Fibroblast of lung (primary cell): ENCODE data around the gene RANBP9. TPM values are rescaled to one million over a fixed set of nuclear protein-coding genes. Genes with fewer than 3 reads are reported as not detected.

Experiments used
- DNase-seq, 2 donors: peaks; one replicate each; pipeline versions ENCODE4 v3.0.0 to v3.0.0-alpha.2; 2010; ENCODE audit warnings: low read depth in 2 of 2
- H2AFZ ChIP-seq: 2 replicates; pipeline ENCODE4 v1.5.1; 2012; ENCODE audit warnings: low read length, control low read depth, inconsistent platforms
- H3K27ac ChIP-seq: 2 replicates; pipeline ENCODE4 v1.5.1; 2011; ENCODE audit warnings: low read length, control low read depth; ENCODE audit not compliant: insufficient read depth
- H3K27me3 ChIP-seq: 2 replicates; pipeline ENCODE4 v1.5.1; 2011; ENCODE audit warnings: mild to moderate bottlenecking, low read length; ENCODE audit not compliant: control insufficient read depth, insufficient read depth
- H3K36me3 ChIP-seq: 2 replicates; pipeline ENCODE4 v1.5.1; 2011; ENCODE audit warnings: low read length; ENCODE audit not compliant: control insufficient read depth, insufficient read depth
- H3K4me1 ChIP-seq: 2 replicates; pipeline ENCODE4 v1.5.1; 2011; ENCODE audit warnings: low read length; ENCODE audit not compliant: control insufficient read depth, insufficient read depth; ENCODE audit errors: extremely low read depth
- H3K4me2 ChIP-seq: 2 replicates; pipeline ENCODE4 v1.5.1; 2011; ENCODE audit warnings: low read length, control low read depth; ENCODE audit not compliant: insufficient read depth; ENCODE audit errors: extremely low read depth
- H3K4me3 ChIP-seq, 4 experiments: fragments of 200-600 bp in 1 of 4; sonication (generic) in 1 of 4; replicated peaks in 1 of 4; 2 replicates each; pipeline ENCODE4 v1.5.1; 2011 to 2016; ENCODE audit warnings: low read length in 4 of 4, low read depth in 3 of 4, mild to moderate bottlenecking in 3 of 4, control low read depth in 2 of 4, inconsistent platforms in 1 of 4, mixed read lengths in 1 of 4; ENCODE audit not compliant: insufficient read depth in 1 of 4; ENCODE audit errors: control extremely low read depth in 1 of 4
- H3K79me2 ChIP-seq: 2 replicates; pipeline ENCODE4 v1.5.1; 2012; ENCODE audit warnings: mild to moderate bottlenecking, low read length, inconsistent platforms; ENCODE audit not compliant: control insufficient read depth, insufficient read depth
- H3K9ac ChIP-seq: 2 replicates; pipeline ENCODE4 v1.5.1; 2011; ENCODE audit warnings: mild to moderate bottlenecking, low read length, control low read depth; ENCODE audit not compliant: insufficient read depth
- H3K9me3 ChIP-seq: 2 replicates; pipeline ENCODE4 v1.5.1; 2012; ENCODE audit warnings: low read depth, low read length; ENCODE audit not compliant: control insufficient read depth, insufficient read depth
- H4K20me1 ChIP-seq: 2 replicates; pipeline ENCODE4 v1.5.1; 2011; ENCODE audit warnings: low read length; ENCODE audit not compliant: control insufficient read depth, insufficient read depth; ENCODE audit errors: extremely low read depth
- CTCF ChIP-seq, 2 donors: IDR thresholded peaks in 1 of 2; conservative IDR thresholded peaks in 1 of 2; 1 replicate in 1 of 2; 2 replicates in 1 of 2; pipeline ENCODE4 v1.5.1; 2011 to 2012; ENCODE audit warnings: low read length in 2 of 2, control low read depth in 1 of 2, inconsistent platforms in 1 of 2, low read depth in 1 of 2, mild to moderate bottlenecking in 1 of 2
- EZH2 ChIP-seq: IDR thresholded peaks from 2 replicates; pipeline ENCODE4 v1.5.1; 2012; ENCODE audit warnings: low read length, control low read depth, mild to moderate bottlenecking; ENCODE audit errors: missing control alignments
- polyA plus RNA-seq, 2 donors: library from polyadenylated mRNA; depleted of rRNA in 1 of 2; stranded (reverse) in 1 of 2; unstranded in 1 of 2; fragments of >200 nt; gene quantifications; 2 replicates each; pipeline ENCODE4 v1.2.1, GENCODE V29; 2011 to 2012; ENCODE audit warnings: missing spikeins in 1 of 2
- total RNA-seq: library from RNA; depleted of rRNA; stranded (reverse); fragments of >200 nt; gene quantifications from 2 replicates; pipeline ENCODE4 v1.2.1, GENCODE V29; 2014

The RANBP9 gene
- total and polyA plus RNA-seq, 2 donors (not counting 1 experiment from before 2014, with no cell fraction given), result 46.7 to 48.7 TPM

DNA sequence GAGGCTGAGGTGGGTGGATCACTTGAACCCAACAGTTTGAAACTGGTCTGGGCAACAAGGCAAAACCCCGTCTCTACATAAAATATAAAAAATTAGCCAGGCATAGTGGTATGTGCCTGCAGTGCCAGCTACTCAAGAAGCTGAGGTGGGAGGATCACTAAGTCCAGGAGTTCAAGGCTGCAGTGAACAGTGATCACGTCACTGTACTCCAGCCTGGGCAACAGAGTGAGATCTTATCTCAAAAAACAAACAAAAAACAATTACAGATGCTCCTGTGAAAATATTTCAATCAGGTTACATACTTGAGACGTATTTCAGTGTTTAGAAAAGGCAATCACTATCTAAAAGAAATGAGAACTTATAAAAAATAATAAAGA is 33.8 kb downstream of the RANBP9 start:
- H3K79me2 ChIP-seq, result peaks cover 48% of the 10 kb centered on the region
- H3K27me3 ChIP-seq, result no peaks in the 10 kb centered on the region
- no peaks in the 10 kb centered on the region for H3K9me3 ChIP-seq
- no peak overlapping the region for H3K4me2 ChIP-seq
- H3K4me1 ChIP-seq, result no peaks in the 10 kb centered on the region
- TF ChIP-seq EZH2 (no peak), CTCF (conservative IDR thresholded peaks at IDR 0.05 in 1 of 2, IDR thresholded peaks at IDR 0.05 in 1 of 2; ENCODE audit: low read depth in 1 of 2, low read length in 2 of 2) (no peak)
- no peak for DNase-seq
- H3K27ac ChIP-seq, result no peak overlapping the region
- H3K9ac ChIP-seq, result no peak overlapping the region
- no peak overlapping the region for H2AFZ ChIP-seq
- no peaks in the 10 kb centered on the region for H4K20me1 ChIP-seq
- H3K36me3 ChIP-seq, result peaks cover 2% of the 10 kb centered on the region
- no peak overlapping the region for H3K4me3 ChIP-seq

DNA sequence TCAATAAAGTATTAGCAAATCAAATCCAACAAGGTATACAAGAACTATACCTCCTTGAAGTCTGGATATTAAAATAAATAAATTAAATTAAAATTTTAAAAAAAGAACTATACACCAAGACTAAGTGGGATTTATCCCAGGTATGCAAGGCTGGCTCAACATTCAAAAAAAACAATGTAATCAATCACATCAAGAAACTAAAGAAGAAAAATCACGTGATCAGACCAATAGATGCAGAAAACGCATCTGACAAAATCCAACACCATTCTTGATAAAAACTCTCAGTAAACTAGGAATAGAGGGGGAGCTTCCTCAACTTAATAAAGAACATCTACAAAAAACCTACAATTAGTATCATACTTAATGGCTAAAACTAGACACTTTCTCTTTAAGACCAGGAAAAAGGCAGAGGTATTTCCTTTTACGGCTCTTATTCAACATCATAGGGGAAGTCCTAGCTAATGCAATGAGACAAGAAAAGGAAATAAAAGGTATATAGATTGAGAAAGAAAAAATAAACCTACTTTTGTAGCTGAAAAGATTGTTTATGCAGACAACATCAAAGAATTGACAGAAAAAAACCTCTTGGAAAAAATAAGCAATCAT is 35.0 kb downstream of the RANBP9 start:
- Histone ChIP-seq H3K79me2 (peaks cover 51% of the 10 kb centered on the region), H3K4me2 (no peak overlapping the region), H3K36me3 (peaks cover 2% of the 10 kb centered on the region), H3K27me3 (no peaks in the 10 kb centered on the region), H3K27ac (no peak overlapping the region), H3K4me3 (no peak overlapping the region), H4K20me1 (no peaks in the 10 kb centered on the region), H3K9ac (no peak overlapping the region), H3K9me3 (no peaks in the 10 kb centered on the region), H3K4me1 (no peaks in the 10 kb centered on the region), H2AFZ (no peak overlapping the region)
- no peak for DNase-seq
- TF ChIP-seq EZH2 (no peak), CTCF (conservative IDR thresholded peaks at IDR 0.05 in 1 of 2, IDR thresholded peaks at IDR 0.05 in 1 of 2; ENCODE audit: low read depth in 1 of 2, low read length in 2 of 2) (no peak)

DNA sequence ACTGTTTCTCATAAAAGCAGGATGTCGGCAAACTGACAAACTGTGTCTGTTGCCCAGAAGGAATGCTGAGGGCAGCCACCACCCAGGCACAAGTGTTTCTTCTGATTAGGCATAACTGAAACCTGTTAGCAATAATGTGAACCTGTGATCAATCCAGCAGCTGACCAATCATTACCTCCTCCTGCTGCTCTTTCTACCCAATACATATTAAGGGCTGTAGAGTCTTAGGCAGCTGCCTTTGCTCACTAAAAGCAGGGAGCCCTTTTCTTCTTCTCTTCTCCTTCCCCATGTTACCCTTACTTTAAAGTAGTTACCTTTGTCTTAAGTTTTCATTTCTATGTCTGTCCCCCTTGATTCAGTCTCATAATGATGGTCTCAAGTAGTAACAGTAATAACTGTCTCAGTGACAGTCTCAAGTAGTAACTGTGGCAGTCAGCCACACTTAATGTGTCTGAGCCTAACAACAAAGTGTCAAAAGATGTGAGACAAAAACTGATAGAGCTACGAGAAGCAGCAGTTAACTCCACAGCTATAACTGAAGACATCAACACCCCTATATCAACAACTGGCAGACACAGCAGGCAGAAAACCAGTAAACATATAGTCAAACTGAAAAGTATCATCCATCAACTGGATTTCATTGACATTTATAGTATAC is 37.0 kb downstream of the RANBP9 start:
- Histone ChIP-seq H4K20me1 (no peaks in the 10 kb centered on the region), H2AFZ (no peak overlapping the region), H3K4me1 (no peaks in the 10 kb centered on the region), H3K4me3 (no peak overlapping the region), H3K36me3 (no peaks in the 10 kb centered on the region), H3K27ac (no peak overlapping the region), H3K9me3 (no peaks in the 10 kb centered on the region), H3K79me2 (peaks cover 56% of the 10 kb centered on the region), H3K4me2 (no peak overlapping the region), H3K27me3 (no peaks in the 10 kb centered on the region), H3K9ac (no peak overlapping the region)
- no peak for DNase-seq
- no peak for TF ChIP-seq EZH2
- no peak for TF ChIP-seq CTCF (conservative IDR thresholded peaks at IDR 0.05 in 1 of 2, IDR thresholded peaks at IDR 0.05 in 1 of 2; ENCODE audit: low read depth in 1 of 2, low read length in 2 of 2)
